H1 (cell line): ENCODE measurements around the gene MIF. TPM values are rescaled to one million over a fixed set of nuclear protein-coding genes. Genes with fewer than 3 reads are reported as not detected.
"Not testable (repeated sequence)": the region's sequence is repeated elsewhere in the genome, so short reads cannot be mapped to it uniquely, and the experiment has no call there.

Experiments used
- CTCF ChIA-PET: fragments of 300-600 bp; sonication (Branson Sonifier 250); formaldehyde crosslinking; loops from one replicate; lab custom pipeline; 2021; ENCODE audit not compliant: partially characterized antibody; lab: Charles Lee
- POLR2A ChIA-PET: fragments of 300-600 bp; sonication (Branson Sonifier 250); formaldehyde crosslinking; loops from one replicate; lab custom pipeline; 2021; ENCODE audit warnings: inconsistent platforms; ENCODE audit not compliant: partially characterized antibody; lab: Charles Lee
- DNase-seq, 2 experiments: peaks; one replicate each; pipeline versions ENCODE4 v3.0.0 to v3.0.0-alpha.2; 2010 to 2022; ENCODE audit warnings: low spot score in 2 of 2, low read depth in 1 of 2, mixed read lengths in 1 of 2
- FAIRE-seq: peaks from 2 replicates; lab custom pipeline; 2011; peaks lifted over from hg19 to GRCh38; lab: Jason Lieb, UNC
- H2AFZ ChIP-seq: 2 replicates; pipeline ENCODE4 v1.8.1; 2012; ENCODE audit warnings: low read length, inconsistent platforms
- H2AK5ac ChIP-seq: 2 replicates; pipeline ENCODE4 v1.6.1; 2013; ENCODE audit warnings: low read depth, low read length
- H2BK120ac ChIP-seq: replicated peaks from 2 replicates; pipeline ENCODE3; 2013; ENCODE audit warnings: low read depth, low read length, inconsistent platforms
- H2BK12ac ChIP-seq: 2 replicates; pipeline ENCODE4 v1.6.1; 2013; ENCODE audit warnings: low read depth, low read length
- H2BK15ac ChIP-seq: 2 replicates; pipeline ENCODE4 v1.6.1; 2013; ENCODE audit warnings: low read length
- H2BK20ac ChIP-seq: 2 replicates; pipeline ENCODE4 v1.6.1; 2013; ENCODE audit warnings: low read length
- H2BK5ac ChIP-seq: 2 replicates; pipeline ENCODE4 v1.6.1; 2013; ENCODE audit warnings: low read depth, low read length
- H3K14ac ChIP-seq: 2 replicates; pipeline ENCODE4 v1.6.1; 2013; ENCODE audit warnings: inconsistent platforms; ENCODE audit not compliant: insufficient read length
- H3K18ac ChIP-seq: 2 replicates; pipeline ENCODE4 v1.6.1; 2013; ENCODE audit warnings: low read length; ENCODE audit errors: extremely low read depth
- H3K23ac ChIP-seq: 2 replicates; pipeline ENCODE4 v1.6.1; 2013; ENCODE audit warnings: inconsistent platforms; ENCODE audit not compliant: insufficient read length
- H3K23me2 ChIP-seq: 2 replicates; pipeline ENCODE4 v1.6.1; 2013; ENCODE audit warnings: low read depth, low read length
- H3K27ac ChIP-seq: 2 replicates; pipeline ENCODE4 v1.6.1; 2011; ENCODE audit warnings: low read depth, low read length, inconsistent platforms
- H3K27me3 ChIP-seq, 4 experiments: replicated peaks in 1 of 4; 1 replicate in 1 of 4; 2 replicates in 3 of 4; pipeline versions ENCODE4 v1.6.1 to v1.8.1; 2011 to 2013; ENCODE audit warnings: low read length in 3 of 4, mild to moderate bottlenecking in 3 of 4, inconsistent platforms in 2 of 4, mixed read lengths in 2 of 4, moderate library complexity in 1 of 4; ENCODE audit not compliant: control insufficient read depth in 3 of 4, insufficient read depth in 3 of 4; ENCODE audit errors: extremely low read depth in 1 of 4
- H3K36me3 ChIP-seq, 4 experiments: 2 replicates each; pipeline versions ENCODE4 v1.6.1 to v1.8.1; 2011 to 2013; ENCODE audit warnings: mild to moderate bottlenecking in 4 of 4, low read length in 3 of 4, moderate library complexity in 2 of 4, control low read depth in 1 of 4, inconsistent platforms in 1 of 4; ENCODE audit not compliant: insufficient read depth in 4 of 4, control insufficient read depth in 2 of 4
- H3K4ac ChIP-seq: replicated peaks from 2 replicates; pipeline ENCODE3; 2013; ENCODE audit warnings: low read length, low read depth, mixed read lengths, inconsistent platforms; ENCODE audit not compliant: insufficient read length
- H3K4me1 ChIP-seq, 4 experiments: replicated peaks in 1 of 4; 1 replicate in 1 of 4; 2 replicates in 3 of 4; pipeline versions ENCODE4 v1.6.1 to v1.8.1; 2011 to 2013; ENCODE audit warnings: low read length in 3 of 4, inconsistent platforms in 2 of 4, mixed read lengths in 1 of 4; ENCODE audit not compliant: insufficient read depth in 4 of 4, control insufficient read depth in 3 of 4
- H3K4me2 ChIP-seq, 2 experiments: 2 replicates each; pipeline versions ENCODE4 v1.6.1 to v1.8.1; 2011 to 2013; ENCODE audit warnings: low read depth in 2 of 2, low read length in 2 of 2, control low read depth in 1 of 2, inconsistent platforms in 1 of 2, mild to moderate bottlenecking in 1 of 2; ENCODE audit not compliant: insufficient read depth in 1 of 2
- H3K4me3 ChIP-seq, 4 experiments: fragments of 200-600, 300-600 bp in 1 of 4; sonication (generic), shearing (Covaris generic), sonication (Bioruptor Twin) in 1 of 4; 2 replicates each; pipeline versions ENCODE4 v1.5.1 to v1.8.1; 2011 to 2016; ENCODE audit warnings: low read length in 4 of 4, low read depth in 3 of 4, control low read depth in 2 of 4, inconsistent platforms in 2 of 4, mild to moderate bottlenecking in 2 of 4, mixed read lengths in 1 of 4, moderate library complexity in 1 of 4; ENCODE audit not compliant: insufficient read depth in 2 of 4; ENCODE audit errors: extremely low read depth in 1 of 4
- H3K56ac ChIP-seq: replicated peaks from 2 replicates; pipeline ENCODE3; 2013; ENCODE audit warnings: low read depth, mild to moderate bottlenecking, mixed read lengths, low read length, inconsistent platforms; ENCODE audit not compliant: insufficient read length
- H3K79me1 ChIP-seq: 2 replicates; pipeline ENCODE4 v1.6.1; 2013; ENCODE audit warnings: low read depth, low read length, control low read depth
- H3K79me2 ChIP-seq, 2 experiments: 2 replicates each; pipeline versions ENCODE4 v1.6.1 to v1.8.1; 2012 to 2013; ENCODE audit warnings: low read length in 2 of 2, mild to moderate bottlenecking in 2 of 2, inconsistent platforms in 1 of 2; ENCODE audit not compliant: insufficient read depth in 2 of 2, control insufficient read depth in 1 of 2
- H3K9ac ChIP-seq, 4 experiments: replicated peaks in 1 of 4; 1 replicate in 1 of 4; 2 replicates in 3 of 4; pipeline versions ENCODE4 v1.6.1 to v1.8.1; 2011 to 2013; ENCODE audit warnings: low read depth in 3 of 4, low read length in 3 of 4, control low read depth in 2 of 4, mild to moderate bottlenecking in 2 of 4, moderate library complexity in 2 of 4, inconsistent platforms in 1 of 4; ENCODE audit errors: extremely low read depth in 1 of 4
- H3K9me3 ChIP-seq, 2 experiments: 2 replicates each; pipeline versions ENCODE4 v1.6.1 to v1.8.1; 2012 to 2013; ENCODE audit warnings: mild to moderate bottlenecking in 2 of 2, moderate library complexity in 2 of 2, control low read depth in 1 of 2, inconsistent platforms in 1 of 2, low read depth in 1 of 2, low read length in 1 of 2, mixed read lengths in 1 of 2; ENCODE audit not compliant: insufficient read depth in 2 of 2
- H4K20me1 ChIP-seq, 2 experiments: replicated peaks in 1 of 2; 2 replicates each; pipeline versions ENCODE3 to v1.8.1; 2011 to 2013; ENCODE audit warnings: inconsistent platforms in 2 of 2, low read length in 2 of 2, mild to moderate bottlenecking in 1 of 2; ENCODE audit not compliant: insufficient read depth in 2 of 2, control insufficient read depth in 1 of 2
- H4K5ac ChIP-seq: 2 replicates; pipeline ENCODE4 v1.6.1; 2013; ENCODE audit warnings: low read length, low read depth, mixed read lengths, inconsistent platforms; ENCODE audit not compliant: insufficient read length
- H4K8ac ChIP-seq: 2 replicates; pipeline ENCODE4 v1.8.0; 2013; ENCODE audit warnings: mild to moderate bottlenecking, moderate library complexity, low read length, inconsistent platforms; ENCODE audit not compliant: insufficient read depth; ENCODE audit errors: extremely low read depth
- H4K91ac ChIP-seq: replicated peaks from 2 replicates; pipeline ENCODE3; 2013; ENCODE audit warnings: low read length, mixed read lengths, inconsistent platforms; ENCODE audit not compliant: insufficient read length
- WGBS, 2 experiments: shearing (Covaris generic) in 1 of 2; methylation state at CpG; one replicate each; pipeline versions ENCODE4 v1.1.6 to v1.1.7; 2013 to 2015; ENCODE audit warnings: low lambda C conversion rate in 2 of 2, mixed read lengths in 2 of 2, inconsistent platforms in 1 of 2, low coverage in 1 of 2, missing lambda C conversion rate in 1 of 2; ENCODE audit not compliant: insufficient replicate concordance in 2 of 2, insufficient coverage in 1 of 2, insufficient read length in 1 of 2; ENCODE audit errors: extremely low coverage in 1 of 2, missing lambda C conversion rate in 1 of 2; 5-methylcytosine and 5-hydroxymethylcytosine counted together
- polyA plus RNA-seq, 7 experiments: library from polyadenylated mRNA; depleted of rRNA in 3 of 7; stranded (reverse) in 5 of 7; unstranded in 2 of 7; fragments of >200 nt in 5 of 7; fragments of 200-250 nt in 2 of 7; gene quantifications; 1 replicate in 5 of 7; 2 replicates in 1 of 7; 4 replicates in 1 of 7; pipeline versions ENCODE4 v1.2.1 to v1.2.3, GENCODE V29; 2011 to 2013; ENCODE audit warnings: missing spikeins in 2 of 7, mixed read lengths in 2 of 7
- total RNA-seq: library from RNA; stranded (reverse); fragmentation: NEBNext Ultra II Directional; extraction: Animal tissue kit (Norgen Biotek cat#: 25700); gene quantifications from 2 replicates; pipeline ENCODE4 v1.2.1, GENCODE V29; 2021

MIF gene
- total and polyA plus RNA-seq, 2 of the 8 experiments (the other 6 are each of a cell fraction or from before 2014, with no cell fraction given) = 1,082 to 1,870 TPM

DNA sequence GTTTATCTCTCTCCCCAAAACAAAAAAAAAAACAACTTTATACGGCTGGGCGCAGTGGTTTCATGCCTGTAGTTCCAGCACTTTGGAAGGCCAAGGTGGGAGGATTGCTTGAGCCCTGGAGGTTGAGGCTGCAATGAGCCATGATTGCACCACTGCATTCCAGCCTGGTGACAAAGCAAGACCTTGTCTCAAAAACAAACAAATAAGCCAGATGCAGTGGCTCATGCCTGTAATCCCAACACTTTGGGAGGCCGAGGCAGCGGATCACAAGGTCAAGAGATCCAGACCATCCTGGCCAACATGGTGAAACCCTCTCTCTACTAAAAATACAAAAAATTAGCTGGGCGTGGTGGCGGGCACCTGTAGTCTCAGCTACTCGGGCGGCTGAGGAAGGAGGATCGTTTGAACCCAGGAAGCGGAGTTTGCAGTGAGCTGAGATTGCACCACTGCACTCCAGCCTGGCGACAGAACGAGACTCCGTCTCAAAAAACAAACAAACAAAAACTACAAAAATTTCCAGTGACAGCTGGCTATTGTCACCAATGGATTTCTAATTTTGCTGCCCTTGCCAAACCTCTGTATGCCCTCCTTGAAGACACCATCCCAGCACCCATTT is 27.5 kb downstream of the MIF start:
- H3K23ac ChIP-seq, CTCF ChIA-PET, FAIRE-seq, H2BK12ac ChIP-seq, H3K79me1 ChIP-seq, H3K14ac ChIP-seq, H3K23me2 ChIP-seq, H3K4me2 ChIP-seq, H2AFZ ChIP-seq, H3K18ac ChIP-seq, H3K4me3 ChIP-seq, H3K9ac ChIP-seq, H3K27me3 ChIP-seq, H4K91ac ChIP-seq, H3K4ac ChIP-seq, H4K20me1 ChIP-seq, H2BK20ac ChIP-seq, H3K56ac ChIP-seq, H4K5ac ChIP-seq, H3K27ac ChIP-seq, H4K8ac ChIP-seq, DNase-seq, H3K79me2 ChIP-seq, H2BK5ac ChIP-seq, H2BK15ac ChIP-seq, H3K9me3 ChIP-seq, H2AK5ac ChIP-seq, H2BK120ac ChIP-seq, H3K4me1 ChIP-seq: not testable (repeated sequence)
- 94% methylated on average over 13 of the region's 13 CpGs; no CpG with 5 or more reads in 1 of the 2 experiments for WGBS, 2 experiments
- peaks cover 0 to 13% (median 3%) of the 10 kb centered on the region in 4 experiments; a peak in 4 of 8 replicates for H3K36me3 ChIP-seq
- POLR2A ChIA-PET = interaction anchor here (0.9 to 1.5 kb wide), 2 partner anchors 26 to 44 kb away, joined by 3 read pairs; no protein-coding TSS in a partner anchor
